Trophoblast cell (in vitro differentiated cells and primary cell): ENCODE measurements around the gene MYO5B.

ENCODE experiments used
- DNase-seq, 2 donors: peaks; one replicate each; pipeline ENCODE4 v3.0.0-alpha.2; 2016
- H2AFZ ChIP-seq: 2 replicates; pipeline ENCODE4 v1.6.1; 2013; ENCODE audit warnings: low read length, moderate library complexity, mild to moderate bottlenecking; ENCODE audit not compliant: insufficient read depth, poor library complexity
- H2AK5ac ChIP-seq: 2 replicates; pipeline ENCODE4 v1.6.1; 2013; ENCODE audit warnings: mild to moderate bottlenecking, low read length
- H2BK120ac ChIP-seq: 2 replicates; pipeline ENCODE4 v1.6.1; 2013; ENCODE audit warnings: low read length, mild to moderate bottlenecking, moderate library complexity; ENCODE audit not compliant: insufficient read depth, poor library complexity
- H2BK12ac ChIP-seq: 2 replicates; pipeline ENCODE4 v1.6.1; 2013; ENCODE audit warnings: mild to moderate bottlenecking, low read length, moderate library complexity
- H2BK5ac ChIP-seq: 2 replicates; pipeline ENCODE4 v1.6.1; 2013; ENCODE audit warnings: low read length, low read depth, moderate library complexity, mild to moderate bottlenecking; ENCODE audit not compliant: poor library complexity
- H3K14ac ChIP-seq: 2 replicates; pipeline ENCODE4 v1.6.1; 2013; ENCODE audit warnings: mild to moderate bottlenecking, low read length
- H3K18ac ChIP-seq: 2 replicates; pipeline ENCODE4 v1.6.1; 2013; ENCODE audit warnings: mild to moderate bottlenecking, low read length
- H3K23ac ChIP-seq: 2 replicates; pipeline ENCODE4 v1.6.1; 2013; ENCODE audit warnings: low read length
- H3K27ac ChIP-seq: 2 replicates; pipeline ENCODE4 v1.5.1; 2013; ENCODE audit warnings: low read depth, mild to moderate bottlenecking, inconsistent platforms, low read length, moderate library complexity
- H3K27me3 ChIP-seq: 2 replicates; pipeline ENCODE4 v1.6.1; 2013; ENCODE audit warnings: inconsistent platforms, mild to moderate bottlenecking, low read length, moderate library complexity; ENCODE audit not compliant: insufficient read depth
- H3K36me3 ChIP-seq, 2 experiments: 1 replicate in 1 of 2; 2 replicates in 1 of 2; pipeline ENCODE4 v1.6.1; 2013; ENCODE audit warnings: low read length in 2 of 2, mild to moderate bottlenecking in 2 of 2, moderate library complexity in 1 of 2; ENCODE audit not compliant: insufficient read depth in 2 of 2, control insufficient read depth in 1 of 2
- H3K4ac ChIP-seq: 2 replicates; pipeline ENCODE4 v1.6.1; 2013; ENCODE audit warnings: low read depth, mild to moderate bottlenecking, low read length, moderate library complexity
- H3K4me1 ChIP-seq, 2 experiments: 1 replicate in 1 of 2; 2 replicates in 1 of 2; pipeline ENCODE4 v1.6.1; 2013; ENCODE audit warnings: low read length in 2 of 2, mild to moderate bottlenecking in 2 of 2, moderate library complexity in 1 of 2; ENCODE audit not compliant: insufficient read depth in 2 of 2, control insufficient read depth in 1 of 2
- H3K4me2 ChIP-seq: 2 replicates; pipeline ENCODE4 v1.6.1; 2013; ENCODE audit warnings: inconsistent platforms, mild to moderate bottlenecking, low read length, moderate library complexity
- H3K4me3 ChIP-seq: 2 replicates; pipeline ENCODE4 v1.5.1; 2013; ENCODE audit warnings: mild to moderate bottlenecking, low read depth, low read length, inconsistent platforms
- H3K79me1 ChIP-seq: one replicate; pipeline ENCODE4 v1.6.1; 2013; ENCODE audit warnings: low read length
- H3K79me2 ChIP-seq: 2 replicates; pipeline ENCODE4 v1.6.1; 2013; ENCODE audit warnings: low read length, mild to moderate bottlenecking; ENCODE audit not compliant: control insufficient read depth, insufficient read depth, poor library complexity
- H3K9ac ChIP-seq: 2 replicates; pipeline ENCODE4 v1.6.1; 2013; ENCODE audit warnings: mild to moderate bottlenecking, low read length
- H3K9me3 ChIP-seq: 2 replicates; pipeline ENCODE4 v1.6.1; 2013; ENCODE audit warnings: low read depth, mild to moderate bottlenecking, control low read depth, inconsistent platforms, low read length; ENCODE audit not compliant: insufficient read depth
- H4K12ac ChIP-seq: 2 replicates; pipeline ENCODE4 v1.6.1; 2013; ENCODE audit warnings: low read depth, mild to moderate bottlenecking, low read length, moderate library complexity
- H4K8ac ChIP-seq: 2 replicates; pipeline ENCODE4 v1.6.1; 2013; ENCODE audit warnings: low read depth, mild to moderate bottlenecking, low read length, moderate library complexity
- H4K91ac ChIP-seq: one replicate; pipeline ENCODE4 v1.6.1; 2013; ENCODE audit warnings: low read depth, mild to moderate bottlenecking, low read length, moderate library complexity
- WGBS: extraction: QIAGEN DNeasy Blood & Tissue Kit; methylation state at CpG from one replicate; pipeline ENCODE4 v1.1.7; 2013; ENCODE audit warnings: missing lambda C conversion rate; ENCODE audit not compliant: insufficient read length, insufficient coverage; ENCODE audit errors: extremely low coverage; 5-methylcytosine and 5-hydroxymethylcytosine counted together

MYO5B gene

GRCh38 chr18:49899657-49900330, 295.2 kb downstream of the MYO5B start:
- Histone ChIP-seq H2BK120ac (no peak overlapping the region), H2AK5ac (no peak overlapping the region), H3K14ac (no peak overlapping the region), H2AFZ (no peak overlapping the region), H3K4me1 (peaks cover 0 to under 1% of the 10 kb centered on the region in 2 experiments), H2BK5ac (no peak overlapping the region), H2BK12ac (no peak overlapping the region), H3K4me3 (no peak overlapping the region), H3K79me1 (no peaks in the 10 kb centered on the region), H3K23ac (no peak overlapping the region), H3K36me3 (peaks cover 15 to 20% of the 10 kb centered on the region in 2 experiments), H4K8ac (no peak overlapping the region), H3K18ac (no peak overlapping the region), H3K27ac (no peak overlapping the region), H3K9me3 (no peaks in the 10 kb centered on the region), H3K4ac (no peak overlapping the region), H3K9ac (no peak overlapping the region), H3K79me2 (no peaks in the 10 kb centered on the region), H4K12ac (no peak overlapping the region), H4K91ac (no peak overlapping the region), H3K4me2 (no peak overlapping the region), H3K27me3 (no peaks in the 10 kb centered on the region)
- no CpG with 5 or more reads among the region's 5 CpGs for WGBS
- DNase-seq, result no peak

GRCh38 chr18:49898421-49898820, 296.5 kb downstream of the MYO5B start:
- DNase-seq, result peak; percentile 67 to 91
- Histone ChIP-seq H2BK5ac (no peak overlapping the region), H4K8ac (no peak overlapping the region), H2AFZ (no peak overlapping the region), H2BK12ac (no peak overlapping the region), H2BK120ac (no peak overlapping the region), H3K9ac (no peak overlapping the region), H3K27me3 (no peaks in the 10 kb centered on the region), H4K91ac (no peak overlapping the region), H3K36me3 (peaks cover 17 to 22% of the 10 kb centered on the region in 2 experiments), H2AK5ac (no peak overlapping the region), H3K23ac (no peak overlapping the region), H3K9me3 (no peaks in the 10 kb centered on the region), H3K79me2 (no peaks in the 10 kb centered on the region), H3K14ac (no peak overlapping the region), H4K12ac (no peak overlapping the region), H3K4me2 (no peak overlapping the region), H3K18ac (no peak overlapping the region), H3K79me1 (no peaks in the 10 kb centered on the region), H3K4ac (no peak overlapping the region), H3K4me3 (no peak overlapping the region), H3K27ac (no peak overlapping the region), H3K4me1 (peaks cover 3 to 4% of the 10 kb centered on the region in 2 experiments)
- WGBS, result no CpG with 5 or more reads among the region's 7 CpGs

DNA sequence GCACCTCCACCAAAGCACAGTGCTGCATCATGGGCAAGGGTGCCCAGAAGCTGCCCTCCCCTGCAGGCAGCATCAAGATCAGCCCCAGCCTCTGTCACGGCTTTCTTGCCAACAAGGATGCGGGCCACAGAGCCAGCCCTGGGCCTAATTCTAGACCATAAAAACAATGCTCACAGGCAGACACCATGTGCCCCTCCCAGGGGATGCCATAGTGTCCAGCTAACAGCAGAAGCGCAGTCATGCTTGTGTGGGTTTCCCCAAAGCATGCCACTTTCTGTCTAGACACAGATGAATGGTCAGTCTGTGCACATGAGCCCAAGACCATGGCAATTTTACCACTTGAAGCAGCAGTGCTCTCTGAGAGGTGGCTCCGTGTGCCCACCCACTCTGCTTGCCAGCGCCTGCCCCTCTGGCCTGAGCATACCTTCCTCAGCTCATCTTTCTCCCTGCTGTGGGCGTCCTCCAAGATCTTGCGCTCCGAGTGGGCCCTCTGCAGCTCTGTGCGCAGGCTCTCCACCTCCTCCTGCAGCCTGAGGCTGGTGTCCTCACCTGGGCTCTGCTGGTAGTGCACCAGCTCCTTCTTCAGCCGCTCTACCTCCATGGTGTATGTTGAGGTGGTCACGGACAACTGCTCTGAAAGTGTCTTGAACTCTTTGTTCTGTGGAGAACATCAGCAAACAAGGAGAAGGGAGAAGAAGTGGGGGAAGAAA, 300.3 kb downstream of the MYO5B start:
- H4K91ac ChIP-seq, result no peak overlapping the region
- H3K4ac ChIP-seq, result no peak overlapping the region
- H3K79me1 ChIP-seq, result peaks cover 3% of the 10 kb centered on the region
- WGBS, result no CpG with 5 or more reads among the region's 11 CpGs
- H2AK5ac ChIP-seq, result no peak overlapping the region
- H3K18ac ChIP-seq, result no peak overlapping the region
- no peak overlapping the region for H4K12ac ChIP-seq
- H3K9ac ChIP-seq, result no peak overlapping the region
- H3K4me2 ChIP-seq, result no peak overlapping the region
- H3K27ac ChIP-seq, result no peak overlapping the region
- peaks cover 6 to 13% of the 10 kb centered on the region in 2 experiments for H3K36me3 ChIP-seq
- no peaks in the 10 kb centered on the region for H3K27me3 ChIP-seq
- no peak overlapping the region for H3K14ac ChIP-seq
- no peaks in the 10 kb centered on the region for H3K79me2 ChIP-seq
- no peak overlapping the region for H2BK5ac ChIP-seq
- peaks cover 14 to 19% of the 10 kb centered on the region in 2 experiments for H3K4me1 ChIP-seq
- no peak overlapping the region for H2AFZ ChIP-seq
- no peaks in the 10 kb centered on the region for H3K9me3 ChIP-seq
- no peak overlapping the region for H2BK120ac ChIP-seq
- H2BK12ac ChIP-seq, result no peak overlapping the region
- no peak overlapping the region for H3K23ac ChIP-seq
- H3K4me3 ChIP-seq, result no peak overlapping the region
- DNase-seq, result no peak
- H4K8ac ChIP-seq, result no peak overlapping the region

DNA sequence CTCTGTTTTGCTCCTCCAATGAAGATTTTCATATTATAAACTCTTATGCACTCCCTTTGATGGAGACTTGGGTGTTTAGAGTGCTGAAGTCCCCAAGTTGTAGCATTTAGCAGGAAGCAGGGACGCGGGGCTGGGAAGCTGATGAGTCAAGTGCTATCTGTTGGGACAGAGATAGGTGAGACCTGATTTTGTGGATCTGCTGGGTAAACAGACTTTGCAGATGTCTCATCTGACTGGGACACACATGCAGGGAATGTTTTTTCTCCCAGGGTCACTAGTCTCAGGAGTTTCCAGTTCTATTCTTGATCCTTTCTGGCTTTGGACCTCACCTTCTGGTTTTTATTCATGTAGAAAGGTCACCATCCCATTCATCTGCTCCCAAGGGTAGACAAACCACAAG, 301.9 kb downstream of the MYO5B start:
- H3K18ac ChIP-seq, result no peak overlapping the region
- peaks cover 14 to 19% of the 10 kb centered on the region in 2 experiments for H3K4me1 ChIP-seq
- no peak overlapping the region for H2AFZ ChIP-seq
- no peak overlapping the region for H3K4me2 ChIP-seq
- H3K79me1 ChIP-seq, result peaks cover 3% of the 10 kb centered on the region
- no peak overlapping the region for H2AK5ac ChIP-seq
- no peaks in the 10 kb centered on the region for H3K79me2 ChIP-seq
- H3K9me3 ChIP-seq, result no peaks in the 10 kb centered on the region
- no peak overlapping the region for H2BK12ac ChIP-seq
- H3K27ac ChIP-seq, result peak overlapping the region; percentile 42
- H3K23ac ChIP-seq, result no peak overlapping the region
- H3K27me3 ChIP-seq, result no peaks in the 10 kb centered on the region
- peak; percentile 6 to 38 for DNase-seq
- H2BK5ac ChIP-seq, result no peak overlapping the region
- H3K36me3 ChIP-seq, result peaks cover 6 to 13% of the 10 kb centered on the region in 2 experiments
- no peak overlapping the region for H4K8ac ChIP-seq
- no peak overlapping the region for H3K4me3 ChIP-seq
- no CpG with 5 or more reads among the region's 2 CpGs for WGBS
- no peak overlapping the region for H2BK120ac ChIP-seq
- H3K14ac ChIP-seq, result no peak overlapping the region
- H4K12ac ChIP-seq, result no peak overlapping the region
- H3K9ac ChIP-seq, result no peak overlapping the region
- no peak overlapping the region for H4K91ac ChIP-seq
- no peak overlapping the region for H3K4ac ChIP-seq
